HG03159 (cell line): ENCODE results near the gene NCOA1.

Source experiments
- ATAC-seq: cut with Tn5 transposase; IDR thresholded peaks from one replicate; pipeline ENCODE4 v1.9.1; 2021; ENCODE audit warnings: mild to moderate bottlenecking, moderate library complexity; ENCODE audit not compliant: unreplicated experiment

NCOA1 gene

DNA sequence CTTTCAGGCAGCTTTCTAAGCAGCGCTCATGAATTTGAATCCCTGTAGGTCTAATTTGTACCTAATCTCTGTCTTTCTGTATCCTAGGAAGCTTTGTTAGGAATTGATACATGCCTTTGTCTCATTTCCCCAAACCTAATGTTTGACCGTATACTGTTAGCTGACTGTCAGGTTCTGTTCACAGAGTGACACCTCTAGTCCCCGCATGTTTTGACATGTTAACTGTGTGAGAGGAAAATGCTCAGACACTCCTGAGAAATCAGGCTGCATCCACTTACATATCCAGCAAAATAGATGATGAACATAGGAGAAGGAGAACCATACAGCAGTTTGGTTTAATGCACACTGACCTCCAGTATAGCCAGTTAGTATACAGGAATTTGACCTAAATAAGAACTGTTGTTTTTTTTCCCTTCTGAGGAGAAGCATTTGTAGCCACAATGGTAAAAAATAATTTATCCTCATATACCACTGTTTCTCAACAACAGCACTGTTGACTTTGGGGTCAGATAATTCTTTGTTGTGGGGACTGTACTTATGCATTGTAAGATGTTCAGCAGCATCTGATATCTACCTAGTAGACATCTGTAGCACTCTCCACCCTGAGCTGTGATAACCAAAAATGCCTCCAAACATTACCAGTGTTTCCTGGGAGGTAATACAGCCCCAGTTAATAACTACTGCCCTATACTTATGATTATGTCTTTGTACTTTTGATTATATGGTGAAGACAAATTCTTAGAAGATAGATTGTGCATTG, 130.9 kb downstream of the NCOA1 start:
- ATAC-seq = no peak

DNA sequence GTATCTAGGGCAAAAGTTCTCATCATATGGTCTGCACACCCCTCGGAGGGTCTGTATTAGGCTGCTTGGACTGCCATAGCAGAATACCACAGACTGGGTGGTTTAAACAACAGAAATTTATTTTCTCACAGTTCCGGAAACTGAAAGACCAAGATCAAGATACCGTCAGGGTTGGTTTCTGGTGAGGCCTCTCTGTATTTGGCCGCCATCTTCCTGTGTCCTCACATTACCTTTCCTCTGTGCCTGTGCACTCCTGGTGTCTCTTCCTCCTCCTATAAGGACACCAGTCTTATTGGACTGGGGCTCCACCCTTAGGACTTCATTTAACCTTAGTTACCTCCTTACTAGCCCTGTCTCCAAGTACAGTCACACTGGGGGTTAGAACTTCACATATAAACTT, 132.5 kb downstream of the NCOA1 start:
- ATAC-seq = no peak

DNA sequence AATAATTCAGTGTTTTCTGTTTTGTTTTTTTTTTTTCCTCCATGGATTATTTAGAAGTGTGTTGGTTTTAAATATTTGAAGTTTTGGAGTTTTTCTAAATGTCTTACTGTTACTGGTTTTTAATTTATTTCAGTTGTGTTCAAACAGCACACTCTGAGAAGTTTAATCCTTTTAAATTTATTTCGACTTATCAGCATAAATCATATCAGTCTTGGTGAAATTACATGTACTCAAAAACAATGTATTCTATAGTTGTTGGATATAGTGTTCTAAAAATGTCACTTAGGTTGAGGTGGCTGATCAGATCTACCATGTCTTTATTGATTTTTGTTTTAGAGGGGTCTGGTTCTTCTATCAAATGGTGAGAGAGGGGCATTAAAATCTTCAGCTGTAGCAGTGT, 134.7 kb downstream of the NCOA1 start:
- ATAC-seq = no peak

DNA sequence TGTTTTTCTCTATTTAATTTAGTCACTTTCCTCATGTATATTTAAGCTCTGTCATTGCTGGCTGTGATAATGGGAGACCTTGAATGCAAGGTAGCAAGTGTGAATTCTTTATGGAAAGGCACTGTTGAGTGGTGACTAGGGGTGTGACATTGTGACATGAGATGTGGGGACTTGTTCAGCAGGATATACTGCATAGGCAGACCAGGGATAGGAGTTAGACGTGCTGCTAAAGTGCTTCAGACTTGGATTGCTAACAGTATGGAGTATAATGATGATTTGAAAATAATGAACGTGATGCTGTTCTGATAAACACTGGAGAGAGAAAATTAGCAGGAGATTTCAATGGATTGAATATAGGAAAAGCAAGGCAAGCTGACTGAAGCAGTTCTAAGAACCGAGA, 135.1 kb downstream of the NCOA1 start:
- no peak for ATAC-seq

DNA sequence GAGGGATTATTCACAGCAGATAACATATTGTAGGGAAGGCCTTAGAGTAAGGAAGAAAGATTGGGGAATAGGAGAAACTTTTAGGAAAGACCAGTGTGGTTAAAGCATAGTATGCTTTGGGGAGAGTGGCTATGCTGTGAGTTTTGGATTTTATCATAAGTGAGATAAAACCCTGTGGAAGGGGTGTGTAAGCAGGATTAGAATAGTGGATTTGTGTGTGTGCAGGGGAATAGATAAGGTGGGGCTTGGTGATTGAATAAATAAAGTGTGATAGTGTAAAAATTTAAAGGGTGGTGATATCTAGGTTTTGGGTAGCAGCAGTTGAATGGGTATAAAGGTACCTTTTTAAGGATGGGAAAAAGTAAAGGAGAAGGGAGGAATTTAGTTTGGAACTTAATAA, 137.7 kb downstream of the NCOA1 start:
- no peak for ATAC-seq

DNA sequence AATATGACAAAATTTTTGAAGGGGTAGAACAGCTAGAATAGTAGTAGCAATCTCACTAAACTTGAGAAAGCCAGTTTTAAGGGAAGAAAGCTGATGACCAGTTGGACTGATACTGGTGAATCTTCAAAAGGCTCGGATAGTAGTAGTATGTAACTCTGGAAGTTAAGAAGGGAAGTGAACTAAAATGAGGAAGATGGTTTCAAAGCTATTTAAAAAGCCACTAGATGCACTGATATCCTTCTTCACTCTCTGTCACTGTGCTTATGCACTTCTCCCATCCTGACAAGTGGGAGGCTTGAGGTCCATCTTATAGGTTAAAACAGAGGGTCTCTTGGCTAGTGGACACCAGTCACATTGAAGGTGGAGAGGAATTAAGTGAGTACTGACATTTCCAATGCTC, 141.1 kb downstream of the NCOA1 start:
- no peak for ATAC-seq

DNA sequence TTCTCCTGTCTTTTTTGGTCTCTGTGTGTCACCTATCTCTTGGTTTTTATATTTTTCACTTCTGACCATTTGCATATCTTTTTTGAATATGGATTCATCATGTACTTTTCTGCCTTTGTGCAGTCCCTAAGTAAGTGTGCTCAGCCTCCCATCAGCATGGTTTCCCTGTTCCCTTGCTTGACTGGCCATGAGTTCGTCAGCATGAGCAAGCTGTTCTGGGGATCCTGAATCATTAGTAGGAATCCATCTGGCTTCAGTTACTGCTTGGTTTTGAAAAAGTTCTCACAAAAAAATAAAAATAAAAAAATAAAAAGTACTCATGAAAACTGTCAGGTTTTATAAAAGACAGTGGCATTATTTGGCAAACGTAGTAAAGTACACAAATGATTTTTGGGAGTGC, 144.1 kb downstream of the NCOA1 start:
- no peak for ATAC-seq

DNA sequence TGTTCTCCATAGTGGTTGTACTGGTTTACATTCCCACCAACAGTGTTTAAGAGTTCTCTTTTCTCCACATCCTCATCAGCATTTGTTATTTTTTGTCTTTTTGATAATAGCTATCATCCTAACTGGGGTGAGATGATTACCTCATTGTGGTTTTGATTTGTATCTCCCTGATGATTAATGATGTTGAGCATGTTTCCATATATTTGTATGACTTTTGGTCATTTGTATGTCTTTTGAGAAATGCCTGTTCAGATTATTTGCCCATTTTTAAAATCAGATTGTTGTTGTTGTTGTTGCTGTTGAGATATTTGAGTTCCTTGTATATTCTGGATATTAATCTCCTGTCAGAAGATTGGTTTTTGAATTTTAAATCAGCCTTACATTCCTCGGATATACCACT, 147.5 kb downstream of the NCOA1 start:
- ATAC-seq = no peak

DNA sequence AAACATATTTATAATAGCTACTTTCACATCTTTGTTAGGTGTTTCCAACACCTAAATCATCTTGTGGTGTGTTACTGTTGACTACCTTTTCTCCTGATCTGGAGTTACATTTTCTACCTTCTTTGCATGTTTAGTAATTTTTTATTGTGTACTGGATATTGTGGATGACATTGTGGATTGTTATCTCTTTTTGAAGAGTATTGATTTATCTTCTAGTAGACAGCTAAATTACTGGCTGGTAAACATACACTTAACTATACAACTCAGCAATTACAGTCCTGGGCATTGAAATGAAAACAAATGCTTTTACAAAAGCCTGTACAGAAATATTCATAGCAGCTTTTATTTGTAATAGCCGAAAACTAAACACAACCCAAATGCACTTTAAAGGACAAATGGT, 151.3 kb downstream of the NCOA1 start:
- no peak for ATAC-seq

DNA sequence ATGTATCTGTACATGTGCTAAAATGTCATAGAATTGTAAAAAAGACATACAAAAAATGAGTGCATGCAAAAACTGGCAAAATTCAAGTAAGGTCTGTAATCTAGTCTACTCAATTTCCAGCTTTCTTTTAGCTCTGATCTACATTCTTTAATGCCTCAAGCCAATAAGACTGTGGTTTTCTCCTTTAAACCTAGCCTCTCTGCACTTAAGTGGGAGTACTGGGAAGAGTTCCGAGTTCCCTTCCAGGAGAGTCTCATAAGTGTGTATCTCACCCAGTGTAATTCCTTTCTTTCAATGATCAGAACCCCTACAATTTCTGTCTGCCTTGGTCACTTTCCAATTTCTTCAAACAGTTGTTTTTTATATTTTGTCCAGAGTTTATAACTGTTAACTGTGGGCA, 152.0 kb downstream of the NCOA1 start:
- no peak for ATAC-seq

DNA sequence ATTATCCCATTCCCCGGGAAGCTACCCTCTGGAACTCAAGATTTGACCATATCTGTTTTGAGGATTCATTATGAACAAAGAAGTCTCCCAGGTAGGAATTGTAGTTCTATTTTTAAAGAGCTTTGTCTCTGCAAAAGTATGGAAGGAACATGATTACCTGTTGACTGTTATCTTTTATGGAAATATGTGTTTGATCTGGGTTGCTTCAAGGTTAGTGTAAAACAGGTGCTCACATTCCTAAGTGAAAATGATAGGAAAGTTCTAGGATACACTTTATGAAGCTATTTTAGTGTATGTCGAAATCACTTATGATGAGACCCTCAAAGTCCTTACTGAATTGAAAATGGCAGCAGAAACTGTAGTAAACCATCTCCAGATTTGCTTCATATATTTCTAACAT, 153.0 kb downstream of the NCOA1 start:
- ATAC-seq = no peak

DNA sequence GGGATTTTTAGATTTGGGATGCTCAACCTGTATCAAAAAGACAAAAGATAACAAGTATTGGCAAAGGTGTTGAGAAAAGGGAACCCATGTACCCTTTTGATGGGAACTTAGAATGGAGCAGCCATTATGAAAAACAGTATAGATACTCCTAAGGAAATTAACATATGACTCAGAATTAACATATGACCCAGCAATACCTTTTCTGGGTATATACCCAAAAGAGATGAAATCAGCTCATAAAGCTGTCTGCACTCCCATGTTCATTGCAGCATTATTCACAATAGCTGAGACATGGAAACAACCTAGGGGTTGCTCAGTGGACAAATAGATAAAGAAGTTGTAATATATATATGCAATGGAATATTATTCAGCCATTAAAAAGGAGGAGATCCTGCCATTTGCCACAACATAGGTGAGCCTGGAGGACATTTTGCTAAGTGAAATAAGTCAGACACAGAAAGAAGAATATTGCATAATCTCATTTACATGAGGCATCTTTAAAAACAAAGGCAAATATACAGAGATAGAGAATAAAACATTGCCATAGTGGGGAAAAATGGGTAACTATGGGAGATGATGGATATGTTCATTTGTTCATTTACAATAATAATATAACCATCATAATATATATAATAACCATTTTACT, 160.1 kb downstream of the NCOA1 start:
- ATAC-seq = no peak

DNA sequence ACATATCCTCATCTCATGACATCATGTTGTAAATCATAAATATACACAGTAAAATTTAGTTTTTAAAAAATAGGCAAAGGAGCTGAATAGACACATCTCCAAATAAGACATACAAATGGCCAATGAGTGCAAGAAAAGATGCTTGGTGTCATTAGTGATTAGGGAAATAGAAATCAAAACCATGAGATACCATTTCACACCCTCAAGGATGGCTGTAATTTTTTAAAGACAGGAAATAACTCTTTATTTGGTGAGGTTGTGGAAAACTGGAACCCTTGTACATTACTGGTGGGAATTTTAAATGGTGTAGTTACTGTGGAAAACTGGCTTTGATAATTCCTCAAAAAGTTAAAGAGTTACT, 160.6 kb downstream of the NCOA1 start:
- ATAC-seq = no peak

DNA sequence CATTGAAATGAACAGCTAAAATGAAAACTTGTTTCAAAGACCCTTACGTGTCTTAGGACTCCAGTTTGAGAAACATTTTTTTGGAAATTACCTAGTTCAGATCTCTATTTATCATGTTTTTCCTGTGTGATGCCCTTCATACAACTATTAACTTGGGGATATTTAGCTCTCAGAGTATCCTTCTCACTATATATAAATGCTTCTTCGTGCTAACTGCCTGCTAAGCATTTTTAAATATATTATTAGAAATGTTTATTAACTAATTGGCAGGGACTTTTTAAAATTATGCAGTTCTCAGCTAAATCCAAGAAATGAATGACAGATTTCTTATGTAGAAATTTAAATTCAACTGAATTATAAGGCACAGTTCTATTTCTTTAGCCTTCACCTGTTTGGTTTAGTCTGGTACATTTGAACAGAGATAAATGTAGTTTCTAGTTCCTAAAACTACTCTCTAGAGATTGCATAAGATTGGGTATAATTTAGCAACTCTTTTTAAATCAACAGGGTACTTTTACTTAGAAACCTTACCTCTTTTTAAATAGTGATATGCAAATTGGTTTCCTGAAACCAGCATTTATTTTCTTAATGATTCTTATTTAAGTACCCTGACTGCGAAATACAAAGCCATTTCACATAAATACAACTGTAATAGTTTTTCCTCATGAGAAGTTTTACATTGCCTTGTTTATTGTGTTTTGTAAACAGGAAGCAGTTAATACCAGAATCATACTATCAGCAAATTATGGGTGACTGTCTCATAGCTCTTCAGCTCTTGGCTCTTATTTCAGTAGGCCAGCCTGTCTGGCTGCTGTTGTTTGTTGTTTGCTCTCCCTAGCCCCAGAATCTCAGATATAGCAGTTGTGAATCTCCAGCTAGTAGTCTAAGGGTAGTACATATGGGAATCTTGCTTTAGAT, 161.5 kb downstream of the NCOA1 start:
- ATAC-seq = no peak

DNA sequence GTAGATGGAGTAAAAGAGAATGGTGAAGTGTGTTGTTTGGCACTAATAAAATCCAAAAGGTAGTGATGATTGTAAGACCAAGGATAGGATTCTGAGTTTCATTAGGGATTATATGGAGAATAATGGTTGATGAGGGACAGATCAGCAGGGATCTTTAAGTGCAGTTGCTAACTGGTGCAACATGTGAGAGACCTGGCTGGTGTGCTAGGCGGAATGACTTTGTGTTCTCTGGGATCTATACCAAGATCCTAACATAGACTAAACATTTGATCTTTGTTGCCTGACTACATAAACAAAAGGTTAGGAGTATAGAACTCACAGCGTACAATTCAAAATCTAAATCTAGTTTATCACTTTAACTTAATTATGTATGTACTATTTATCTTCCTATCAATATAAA, 166.8 kb downstream of the NCOA1 start:
- ATAC-seq = no peak

DNA sequence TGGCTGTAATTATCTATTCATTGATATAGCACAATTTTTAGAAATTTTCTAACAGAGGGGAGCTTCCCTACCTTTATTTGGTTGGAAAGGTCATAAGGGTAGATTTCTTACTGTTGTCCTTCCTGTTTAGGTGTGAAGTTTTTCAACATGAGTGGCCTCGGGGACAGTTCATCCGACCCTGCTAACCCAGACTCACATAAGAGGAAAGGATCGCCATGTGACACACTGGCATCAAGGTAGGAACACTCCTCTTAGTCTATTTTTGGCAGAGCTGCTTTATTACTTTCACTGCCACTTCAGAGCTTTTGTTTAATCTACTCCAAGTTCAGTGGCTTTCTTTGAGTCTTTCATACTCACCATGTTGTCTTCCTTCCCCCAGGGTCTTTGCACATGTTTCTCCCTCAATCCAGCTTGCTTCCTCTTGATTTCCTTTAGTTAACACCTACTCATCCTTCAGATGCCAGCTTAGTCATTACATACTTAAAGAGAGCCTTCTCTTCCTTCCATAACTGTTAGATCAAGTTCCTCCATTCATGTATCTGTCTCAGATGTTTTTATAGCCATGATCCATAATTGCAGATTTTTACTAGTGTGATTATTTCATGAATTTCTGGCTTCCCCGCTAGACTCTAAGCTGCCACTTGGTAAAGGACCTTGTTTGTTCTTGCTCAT, 167.6 kb downstream of the NCOA1 start:
- no peak for ATAC-seq

DNA sequence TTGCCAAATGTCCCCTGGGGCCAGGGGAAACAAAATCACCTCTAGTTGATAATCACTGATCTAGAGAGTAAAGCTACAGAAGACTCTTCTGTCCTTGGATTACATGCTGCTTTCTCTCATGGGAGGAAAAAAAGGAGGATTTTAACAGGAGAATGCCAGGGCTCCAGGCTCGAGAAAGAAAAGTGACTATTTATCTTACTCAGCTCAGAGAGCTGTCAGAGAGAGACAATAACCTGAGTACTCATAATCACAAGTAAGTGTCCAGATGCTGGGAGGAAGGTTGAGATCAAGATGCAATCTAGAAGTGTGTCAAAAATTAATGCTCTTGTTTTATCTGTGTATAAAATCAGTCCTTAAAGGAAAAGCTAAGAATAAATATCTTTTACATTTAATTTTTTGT, 168.8 kb downstream of the NCOA1 start:
- no peak for ATAC-seq

DNA sequence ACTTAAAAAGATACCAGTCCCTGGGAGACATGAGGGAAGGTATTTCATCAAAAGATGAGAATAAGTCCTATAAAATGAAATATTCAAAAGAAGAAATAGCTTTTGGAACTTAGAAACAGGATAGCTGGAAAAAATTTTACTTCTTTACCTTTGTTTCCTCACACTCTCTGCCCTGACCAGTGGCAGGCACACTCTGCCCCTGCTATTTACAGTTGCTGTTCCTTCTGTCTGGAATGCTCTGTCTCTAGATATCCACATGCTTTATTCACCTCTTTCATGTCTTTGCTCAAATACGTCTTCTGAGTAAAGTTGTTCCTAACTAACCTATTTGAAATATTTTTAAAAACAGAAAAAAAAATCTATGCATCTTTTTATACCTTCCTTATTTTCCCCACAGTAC, 176.5 kb downstream of the NCOA1 start:
- ATAC-seq = no peak

DNA sequence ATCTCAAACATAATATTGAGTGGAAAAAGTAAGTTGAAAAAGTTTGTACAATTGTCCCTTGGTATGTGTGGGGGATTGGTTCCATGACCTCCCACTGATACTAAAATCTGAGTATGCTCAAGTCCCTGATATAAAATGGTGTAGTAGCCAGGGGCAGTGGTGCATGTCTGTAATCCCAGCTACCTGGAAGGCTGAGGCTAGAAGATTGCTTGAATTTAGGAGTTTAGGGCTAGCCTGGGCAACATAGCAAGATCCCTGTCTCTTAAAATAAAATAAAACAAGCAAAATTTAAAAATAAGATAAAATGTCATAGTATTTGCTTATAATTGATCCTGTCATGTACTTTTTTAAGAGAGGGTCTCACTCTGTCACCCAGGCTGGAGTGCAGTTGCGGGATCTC, 180.2 kb downstream of the NCOA1 start:
- no peak for ATAC-seq

DNA sequence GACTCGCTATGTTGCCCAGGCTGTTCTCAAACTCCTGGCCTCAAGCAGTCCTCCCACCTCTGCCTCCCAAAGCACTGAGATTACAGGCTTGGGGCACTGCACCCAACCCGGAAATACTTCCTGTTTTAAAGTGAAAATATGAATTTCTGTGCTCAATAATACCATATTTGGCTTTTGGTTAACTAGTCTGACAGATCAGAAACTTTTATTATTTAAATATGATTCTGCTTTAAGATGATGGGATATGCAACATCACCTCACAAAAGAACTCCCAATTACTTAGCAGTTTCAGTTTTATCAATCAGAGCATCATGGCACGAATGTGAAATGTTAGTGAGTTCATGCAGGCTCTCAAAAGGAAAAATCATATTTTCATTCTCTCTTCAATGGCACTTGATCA, 181.5 kb downstream of the NCOA1 start:
- ATAC-seq = no peak

DNA sequence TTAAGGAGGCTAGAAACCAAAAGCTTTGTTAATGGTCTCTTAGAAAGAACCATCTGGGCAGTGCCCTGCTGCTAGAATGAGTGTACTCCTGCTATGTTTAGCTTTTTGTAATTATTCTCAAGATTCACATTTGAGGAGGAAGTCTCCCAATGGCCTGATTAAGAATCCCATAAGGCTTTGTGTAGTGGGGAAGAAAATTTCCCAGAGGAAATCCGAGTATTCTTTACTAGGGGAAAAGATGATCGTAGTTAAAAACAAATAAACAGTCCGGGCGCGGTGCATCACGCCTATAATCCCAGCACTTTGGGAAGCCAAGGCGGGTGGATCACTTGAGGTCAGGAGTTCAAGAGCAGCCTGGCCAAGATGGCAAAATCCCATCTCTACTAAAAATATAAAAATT, 184.3 kb downstream of the NCOA1 start:
- no peak for ATAC-seq
